ENCODE data around the gene PDLIM7.

The PDLIM7 gene

GRCh38 chr5:177482359-177482795 is 15.0 kb downstream of the PDLIM7 start:
- CTCF ChIA-PET: interaction anchor here (0.8 kb wide), 1 partner anchor 27 kb away, joined by 3 read pairs; no protein-coding TSS in a partner anchor

DNA sequence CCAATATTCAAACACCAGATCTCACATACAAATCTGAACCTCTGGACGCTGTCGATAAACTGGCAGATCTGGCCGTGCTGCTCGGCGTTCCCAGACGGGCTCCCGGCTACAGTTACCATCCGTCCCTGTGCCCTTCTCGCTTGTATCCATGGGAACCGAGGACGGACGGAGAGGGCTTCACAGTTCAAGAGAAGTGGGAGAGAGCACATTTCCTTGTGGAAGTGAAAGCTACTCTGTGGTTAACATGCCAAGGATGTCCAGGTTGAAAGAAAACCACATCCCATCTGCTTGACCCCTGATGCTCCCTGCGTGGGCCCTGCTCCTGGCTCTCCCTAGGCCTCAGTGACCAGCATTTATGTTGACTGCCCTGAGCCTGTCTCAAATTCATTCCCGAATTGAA is 17.6 kb downstream of the PDLIM7 start:
- POLR2A ChIA-PET: interaction anchor here (0.6 to 1.5 kb wide), 6 partner anchors 16 to 465 kb away, joined by 3 to 5 read pairs (median 4); partner anchors contain the start of gene PDLIM7
- Histone ChIP-seq H3K4me3 (ENCODE audit: control insufficient read depth in 1 of 7, extremely low read depth in 1 of 7, insufficient read depth in 4 of 7, low read depth in 2 of 7, low read length in 6 of 7) (peak overlapping the region in 1 of 7 experiments; percentile 11), H3K36me3 (ENCODE audit: control insufficient read depth in 4 of 4, insufficient read depth in 4 of 4, low read length in 3 of 4) (peaks cover 0 to 9% (median 2%) of the 10 kb centered on the region in 4 experiments), H3K27me3 (replicated peaks in 2 of 5; ENCODE audit: control insufficient read depth in 4 of 5, insufficient read depth in 5 of 5, low read length in 4 of 5) (no peaks in the 10 kb centered on the region), H3K9me3 (ENCODE audit: control extremely low read depth in 1 of 5, control insufficient read depth in 4 of 5, insufficient read depth in 2 of 5, low read depth in 1 of 5, low read length in 4 of 5) (no peaks in the 10 kb centered on the region), H3K27ac (ENCODE audit: insufficient read depth in 1 of 2, low read depth in 1 of 2, low read length in 2 of 2, poor library complexity in 1 of 2, severe bottlenecking in 2 of 2) (no peak overlapping the region), H3K4me1 (ENCODE audit: control extremely low read depth in 1 of 4, control insufficient read depth in 4 of 4, insufficient read depth in 4 of 4, low read length in 3 of 4) (peaks cover 0 to 39% (median 32%) of the 10 kb centered on the region in 4 experiments)
- 71% methylated on average over 14 of the region's 14 CpGs for WGBS (ENCODE audit: insufficient coverage)
- CTCF ChIA-PET: interaction anchor here (1.2 to 7.0 kb wide), 10 partner anchors 9 to 78 kb away, joined by 3 to 62 read pairs (median 6); no protein-coding TSS in a partner anchor
- DNase-seq: no peak

More at GRCh38 chr5:177482359-177482795, 15.0 kb downstream of the PDLIM7 start:
- H3K4me3 ChIP-seq (ENCODE audit: control insufficient read depth in 1 of 7, extremely low read depth in 1 of 7, insufficient read depth in 4 of 7, low read depth in 2 of 7, low read length in 6 of 7): no peak overlapping the region
- H3K4me1 ChIP-seq (ENCODE audit: control extremely low read depth in 1 of 4, control insufficient read depth in 4 of 4, insufficient read depth in 4 of 4, low read length in 3 of 4): peaks cover 0 to 28% (median 24%) of the 10 kb centered on the region in 4 experiments
- H3K27ac ChIP-seq (ENCODE audit: insufficient read depth in 1 of 2, low read depth in 1 of 2, low read length in 2 of 2, poor library complexity in 1 of 2, severe bottlenecking in 2 of 2): no peak overlapping the region
- peaks cover under 1 to 21% (median 8%) of the 10 kb centered on the region in 4 experiments for H3K36me3 ChIP-seq (ENCODE audit: control insufficient read depth in 4 of 4, insufficient read depth in 4 of 4, low read length in 3 of 4)
- H3K27me3 ChIP-seq (replicated peaks in 2 of 5; ENCODE audit: control insufficient read depth in 4 of 5, insufficient read depth in 5 of 5, low read length in 4 of 5): no peaks in the 10 kb centered on the region
- WGBS (ENCODE audit: insufficient coverage): 100% methylated on average over 3 of the region's 10 CpGs
- no peaks in the 10 kb centered on the region for H3K9me3 ChIP-seq (ENCODE audit: control extremely low read depth in 1 of 5, control insufficient read depth in 4 of 5, insufficient read depth in 2 of 5, low read depth in 1 of 5, low read length in 4 of 5)
- DNase-seq: no peak
- POLR2A ChIA-PET: no interaction called here

DNA sequence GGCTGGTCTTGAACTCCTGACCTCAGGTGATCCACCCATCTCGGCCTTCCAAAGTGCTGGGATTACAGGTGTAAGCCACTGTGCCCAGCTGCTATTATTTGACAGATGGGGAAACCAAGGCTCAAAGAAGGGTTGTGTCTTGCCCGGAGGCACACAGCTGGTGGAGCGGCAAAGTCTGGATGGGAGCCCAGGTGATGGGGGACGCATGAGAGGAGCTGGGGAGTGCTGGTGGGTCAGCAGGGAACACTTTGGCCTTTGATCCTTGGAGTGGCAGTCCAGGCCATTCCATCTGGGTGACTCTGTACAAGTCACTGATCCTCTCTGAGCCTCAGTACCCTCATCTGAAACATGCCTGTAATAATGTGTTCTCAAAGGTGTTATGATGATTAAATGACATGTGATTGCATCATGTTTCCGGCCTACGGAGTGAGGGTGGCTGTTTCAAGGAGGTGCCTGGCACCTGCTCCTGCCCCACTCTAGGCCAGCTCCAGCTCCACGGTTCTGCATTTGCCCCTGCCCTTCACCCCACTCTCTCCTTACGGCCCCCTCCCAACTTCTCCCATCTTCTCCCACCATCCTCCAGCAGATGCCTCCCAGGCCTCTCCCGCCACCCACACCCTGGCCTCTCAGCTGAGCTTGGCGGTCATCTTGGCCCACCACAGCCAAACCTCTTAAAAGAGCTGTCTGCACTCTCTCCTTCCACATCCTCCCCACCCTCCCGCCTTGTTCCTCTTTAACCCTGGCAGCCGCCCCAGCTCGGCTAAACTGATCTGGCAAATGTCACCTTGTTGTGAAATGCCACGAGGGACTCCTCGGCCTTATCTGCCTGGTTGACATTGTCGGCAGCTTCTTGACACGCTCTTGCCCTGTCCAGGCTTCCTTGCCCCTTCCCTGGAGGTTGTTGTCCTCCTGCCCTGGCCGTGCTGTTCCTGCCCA is 18.4 kb downstream of the PDLIM7 start:
- ChIA-PET CTCF (interaction anchor here (1.0 to 7.0 kb wide), 16 partner anchors 9 to 112 kb away, joined by 3 to 62 read pairs (median 4); no protein-coding TSS in a partner anchor), POLR2A (interaction anchor here (0.8 to 1.5 kb wide), 6 partner anchors 11 to 31 kb away, joined by 3 to 5 read pairs (median 5); partner anchors contain the start of gene PDLIM7)
- peaks cover 0 to 9% (median 1%) of the 10 kb centered on the region in 4 experiments for H3K36me3 ChIP-seq (ENCODE audit: control insufficient read depth in 4 of 4, insufficient read depth in 4 of 4, low read length in 3 of 4)
- H3K9me3 ChIP-seq (ENCODE audit: control extremely low read depth in 1 of 5, control insufficient read depth in 4 of 5, insufficient read depth in 2 of 5, low read depth in 1 of 5, low read length in 4 of 5): no peaks in the 10 kb centered on the region
- WGBS (ENCODE audit: insufficient coverage): 15% methylated on average over 15 of the region's 18 CpGs
- peaks cover 0 to 46% (median 40%) of the 10 kb centered on the region in 4 experiments for H3K4me1 ChIP-seq (ENCODE audit: control extremely low read depth in 1 of 4, control insufficient read depth in 4 of 4, insufficient read depth in 4 of 4, low read length in 3 of 4)
- no peak overlapping the region for H3K4me3 ChIP-seq (ENCODE audit: control insufficient read depth in 1 of 7, extremely low read depth in 1 of 7, insufficient read depth in 4 of 7, low read depth in 2 of 7, low read length in 6 of 7)
- DNase-seq: peak; percentile 70 to 89 (median 86)
- H3K27me3 ChIP-seq (replicated peaks in 2 of 5; ENCODE audit: control insufficient read depth in 4 of 5, insufficient read depth in 5 of 5, low read length in 4 of 5): no peaks in the 10 kb centered on the region
- peak overlapping the region in 1 of 2 experiments; percentile 56 for H3K27ac ChIP-seq (ENCODE audit: insufficient read depth in 1 of 2, low read depth in 1 of 2, low read length in 2 of 2, poor library complexity in 1 of 2, severe bottlenecking in 2 of 2)

DNA sequence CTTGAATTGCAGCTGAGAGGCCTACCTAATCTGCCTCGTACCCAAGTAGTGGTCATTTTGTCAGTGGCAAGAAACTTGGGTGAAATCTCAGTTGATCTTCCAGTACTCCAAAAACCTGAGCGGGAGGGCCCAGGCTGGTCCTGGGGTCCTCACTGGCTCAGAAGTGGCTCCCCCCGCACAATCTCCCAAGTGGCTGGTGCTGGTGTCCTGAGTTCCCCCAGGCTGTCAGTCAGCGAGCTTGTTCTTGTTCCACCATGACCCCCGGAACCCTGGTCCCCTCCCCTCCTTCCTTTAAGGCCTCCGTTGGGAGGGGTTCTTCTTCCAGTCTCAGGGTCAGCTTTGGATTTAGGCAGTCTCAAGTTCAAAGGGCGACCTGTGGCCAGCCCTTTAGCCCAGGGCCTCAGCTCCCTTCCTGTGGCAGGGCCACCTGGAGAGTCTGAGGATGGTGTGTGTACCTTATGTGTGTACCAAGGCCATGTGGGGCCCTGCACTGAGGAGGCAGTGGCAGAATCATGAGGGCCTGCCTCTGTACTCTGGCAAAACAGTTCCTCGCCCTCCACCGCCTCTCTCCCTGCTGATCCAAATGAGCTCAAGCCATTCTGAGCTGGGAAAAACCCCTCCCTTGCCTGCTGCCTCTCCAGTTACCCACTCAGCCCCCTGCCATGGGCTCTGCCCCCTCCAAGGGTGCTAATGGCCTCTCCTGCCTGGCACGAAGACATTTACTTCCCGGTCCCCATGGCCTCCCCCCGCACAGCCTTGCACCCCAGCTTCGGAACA is 19.5 kb downstream of the PDLIM7 start:
- ChIA-PET CTCF (interaction anchor here (0.9 to 7.0 kb wide), 15 partner anchors 11 to 159 kb away, joined by 3 to 62 read pairs (median 4); partner anchors contain the start of gene PDLIM7), POLR2A (no interaction called here)
- H3K4me1 ChIP-seq (ENCODE audit: control extremely low read depth in 1 of 4, control insufficient read depth in 4 of 4, insufficient read depth in 4 of 4, low read length in 3 of 4): peaks cover 0 to 49% (median 42%) of the 10 kb centered on the region in 4 experiments
- no peaks in the 10 kb centered on the region for H3K27me3 ChIP-seq (replicated peaks in 2 of 5; ENCODE audit: control insufficient read depth in 4 of 5, insufficient read depth in 5 of 5, low read length in 4 of 5)
- H3K4me3 ChIP-seq (ENCODE audit: control insufficient read depth in 1 of 7, extremely low read depth in 1 of 7, insufficient read depth in 4 of 7, low read depth in 2 of 7, low read length in 6 of 7): no peak overlapping the region
- no peaks in the 10 kb centered on the region for H3K9me3 ChIP-seq (ENCODE audit: control extremely low read depth in 1 of 5, control insufficient read depth in 4 of 5, insufficient read depth in 2 of 5, low read depth in 1 of 5, low read length in 4 of 5)
- H3K27ac ChIP-seq (ENCODE audit: insufficient read depth in 1 of 2, low read depth in 1 of 2, low read length in 2 of 2, poor library complexity in 1 of 2, severe bottlenecking in 2 of 2): no peak overlapping the region
- 100% methylated on average over 6 of the region's 13 CpGs for WGBS (ENCODE audit: insufficient coverage)
- no peak for DNase-seq
- H3K36me3 ChIP-seq (ENCODE audit: control insufficient read depth in 4 of 4, insufficient read depth in 4 of 4, low read length in 3 of 4): peaks cover 0 to 3% (median 0%) of the 10 kb centered on the region in 4 experiments

DNA sequence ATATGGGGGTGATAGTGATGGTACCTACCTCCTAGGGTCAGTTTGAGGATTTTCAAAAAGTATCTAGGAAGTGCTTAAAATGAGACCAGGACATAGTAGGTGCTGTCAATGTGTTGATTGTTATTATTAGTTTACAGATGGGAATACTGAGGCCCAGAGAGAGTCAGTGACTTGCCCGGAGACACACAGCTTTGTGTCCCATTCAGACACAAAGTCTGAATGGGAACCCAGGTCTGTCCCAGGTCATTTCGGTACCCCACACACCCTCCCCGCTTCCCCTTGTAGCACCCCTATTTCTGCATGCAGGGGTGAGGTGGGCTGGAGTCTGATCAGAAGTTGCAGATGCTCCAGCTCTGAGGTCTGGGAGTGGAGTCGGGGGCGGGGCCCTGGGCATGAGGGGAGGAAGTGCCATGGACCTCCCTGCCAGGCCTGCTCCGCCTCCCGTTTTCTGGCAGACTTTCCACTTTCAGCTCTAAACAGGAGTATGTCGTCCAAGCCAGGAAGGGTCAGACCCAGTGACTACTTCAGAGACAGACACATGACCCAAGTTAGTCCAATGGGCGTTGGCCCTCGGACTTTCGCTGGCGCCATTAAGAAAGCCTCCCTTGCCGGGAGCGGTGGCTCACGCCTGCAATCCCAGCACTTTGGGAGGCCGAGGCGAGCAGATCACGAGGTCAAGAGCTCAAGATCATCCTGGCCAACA is 20.7 kb downstream of the PDLIM7 start:
- ChIA-PET CTCF (interaction anchor here (1.1 to 7.0 kb wide), 8 partner anchors 9 to 158 kb away, joined by 3 to 62 read pairs (median 16); no protein-coding TSS in a partner anchor), POLR2A (interaction anchor here (0.9 kb wide), 1 partner anchor 21 kb away, joined by 3 read pairs; the partner anchor contains the start of gene PDLIM7)
- H3K4me1 ChIP-seq (ENCODE audit: control extremely low read depth in 1 of 4, control insufficient read depth in 4 of 4, insufficient read depth in 4 of 4, low read length in 3 of 4): peaks cover 0 to 60% (median 52%) of the 10 kb centered on the region in 4 experiments
- no peak for DNase-seq
- no peak overlapping the region for H3K27ac ChIP-seq (ENCODE audit: insufficient read depth in 1 of 2, low read depth in 1 of 2, low read length in 2 of 2, poor library complexity in 1 of 2, severe bottlenecking in 2 of 2)
- H3K36me3 ChIP-seq (ENCODE audit: control insufficient read depth in 4 of 4, insufficient read depth in 4 of 4, low read length in 3 of 4): peaks cover 0 to under 1% (median 0%) of the 10 kb centered on the region in 4 experiments
- no peaks in the 10 kb centered on the region for H3K27me3 ChIP-seq (replicated peaks in 2 of 5; ENCODE audit: control insufficient read depth in 4 of 5, insufficient read depth in 5 of 5, low read length in 4 of 5)
- WGBS (ENCODE audit: insufficient coverage): 91% methylated on average over 18 of the region's 18 CpGs
- peak overlapping the region in 1 of 7 experiments; percentile 0 for H3K4me3 ChIP-seq (ENCODE audit: control insufficient read depth in 1 of 7, extremely low read depth in 1 of 7, insufficient read depth in 4 of 7, low read depth in 2 of 7, low read length in 6 of 7)
- no peaks in the 10 kb centered on the region for H3K9me3 ChIP-seq (ENCODE audit: control extremely low read depth in 1 of 5, control insufficient read depth in 4 of 5, insufficient read depth in 2 of 5, low read depth in 1 of 5, low read length in 4 of 5)

Measured in common myeloid progenitor, CD34-positive (primary cell).